Ishikawa (cell line): ENCODE data around the gene DAB1.

ENCODE experiments used
- CEBPB ChIP-seq: IDR thresholded peaks from 2 replicates; pipeline ENCODE4 v1.6.1; 2012
- CREB1 ChIP-seq: IDR thresholded peaks from 2 replicates; pipeline ENCODE4 v1.6.1; 2012; ENCODE audit warnings: low read depth
- EGR1 ChIP-seq: IDR thresholded peaks from 2 replicates; pipeline ENCODE4 v1.6.1; 2012
- EP300 ChIP-seq: IDR thresholded peaks from 2 replicates; pipeline ENCODE4 v1.6.1; 2012; ENCODE audit warnings: borderline replicate concordance
- FOXM1 ChIP-seq: IDR thresholded peaks from 2 replicates; pipeline ENCODE4 v1.6.1; 2012; ENCODE audit warnings: low read depth, borderline replicate concordance
- MAX ChIP-seq: IDR thresholded peaks from 2 replicates; pipeline ENCODE4 v1.6.1; 2012
- NFIC ChIP-seq: IDR thresholded peaks from 2 replicates; pipeline ENCODE4 v1.6.1; 2012
- RAD21 ChIP-seq: IDR thresholded peaks from 2 replicates; pipeline ENCODE4 v1.6.1; 2012; ENCODE audit warnings: low read depth
- REST ChIP-seq: IDR thresholded peaks from 2 replicates; pipeline ENCODE4 v1.6.1; 2012; ENCODE audit warnings: low read depth, mild to moderate bottlenecking
- TAF1 ChIP-seq: IDR thresholded peaks from 2 replicates; pipeline ENCODE4 v1.6.1; 2012; ENCODE audit warnings: low read depth, mild to moderate bottlenecking
- TCF12 ChIP-seq: IDR thresholded peaks from 2 replicates; pipeline ENCODE4 v1.6.1; 2012; ENCODE audit warnings: low read depth
- TEAD4 ChIP-seq: IDR thresholded peaks from 2 replicates; pipeline ENCODE4 v1.6.1; 2012
- USF1 ChIP-seq: IDR thresholded peaks from 2 replicates; pipeline ENCODE4 v1.6.1; 2012
- YY1 ChIP-seq: IDR thresholded peaks from 2 replicates; pipeline ENCODE4 v1.6.1; 2012; ENCODE audit warnings: low read depth
- ZBTB7A ChIP-seq: IDR thresholded peaks from 2 replicates; pipeline ENCODE4 v1.6.1; 2012; ENCODE audit warnings: low read depth

The DAB1 gene

GRCh38 chr1:57336793-57337192 is 87.1 kb downstream of the DAB1 start:
- TF ChIP-seq ZBTB7A = no peak
- no peak for TF ChIP-seq EP300
- no peak for TF ChIP-seq RAD21
- TF ChIP-seq REST = no peak
- no peak for TF ChIP-seq NFIC
- TF ChIP-seq TEAD4 = no peak
- TF ChIP-seq EGR1 = no peak
- no peak for TF ChIP-seq CEBPB
- no peak for TF ChIP-seq TCF12
- no peak for TF ChIP-seq YY1
- TF ChIP-seq CREB1 = no peak
- TF ChIP-seq USF1 = no peak
- TF ChIP-seq TAF1 = no peak
- no peak for TF ChIP-seq MAX
- TF ChIP-seq FOXM1 = no peak

GRCh38 chr1:57331620-57332019 is 92.2 kb downstream of the DAB1 start:
- TF ChIP-seq REST = no peak
- no peak for TF ChIP-seq EGR1
- no peak for TF ChIP-seq YY1
- no peak for TF ChIP-seq RAD21
- no peak for TF ChIP-seq NFIC
- no peak for TF ChIP-seq TEAD4
- no peak for TF ChIP-seq FOXM1
- no peak for TF ChIP-seq CEBPB
- TF ChIP-seq TAF1 = no peak
- no peak for TF ChIP-seq TCF12
- no peak for TF ChIP-seq USF1

GRCh38 chr1:57329937-57330336 is 93.9 kb downstream of the DAB1 start:
- TF ChIP-seq NFIC (no peak), CREB1 (no peak), CEBPB (no peak), USF1 (no peak), REST (no peak), EP300 (no peak)

- no peak for TF ChIP-seq TCF12
- TF ChIP-seq USF1 = no peak
- TF ChIP-seq EP300 = no peak
- TF ChIP-seq CEBPB = no peak
- TF ChIP-seq MAX = no peak
- no peak for TF ChIP-seq RAD21
- no peak for TF ChIP-seq TEAD4
- no peak for TF ChIP-seq CREB1
- TF ChIP-seq TAF1 = no peak
- TF ChIP-seq YY1 = no peak
- no peak for TF ChIP-seq ZBTB7A
- TF ChIP-seq FOXM1 = no peak
- no peak for TF ChIP-seq NFIC
- no peak for TF ChIP-seq EGR1
- no peak for TF ChIP-seq REST
Measured at GRCh38 chr1:57329001-57329527, 94.8 kb downstream of the DAB1 start.
